Smooth muscle cell (in vitro differentiated cells): ENCODE results near the gene ARID5A. TPM values are rescaled to one million over a fixed set of nuclear protein-coding genes. Genes with fewer than 3 reads are reported as not detected.
A peak's percentile ranks its signal among the peaks of the same experiment; 100 is the strongest.
"Not testable (repeated sequence)": the region's sequence is repeated elsewhere in the genome, so short reads cannot be mapped to it uniquely, and the experiment has no call there.

Experiments
- DNase-seq: peaks from one replicate; lab custom pipeline; 2025; ENCODE audit not compliant: unreplicated experiment; lab: John Stamatoyannopoulos, UW
- H2AFZ ChIP-seq: fragments of 200-600 bp; sonication (generic); 2 replicates; pipeline ENCODE4 v1.6.0; 2016; ENCODE audit warnings: antibody characterized with exemption, low read depth, mild to moderate bottlenecking
- H3F3A ChIP-seq: fragments of 200-600 bp; sonication (generic); 2 replicates; pipeline ENCODE4 v1.6.0; 2017; ENCODE audit warnings: antibody characterized with exemption, low read depth
- H3K27ac ChIP-seq: fragments of 200-600 bp; sonication (generic); 2 replicates; pipeline ENCODE4 v1.5.1; 2016; ENCODE audit warnings: low read depth, mild to moderate bottlenecking
- H3K27me3 ChIP-seq: fragments of 200-600 bp; sonication (generic); 2 replicates; pipeline ENCODE4 v1.6.1; 2016; ENCODE audit warnings: low read depth, mild to moderate bottlenecking
- H3K36me3 ChIP-seq: fragments of 200-600 bp; sonication (generic); 2 replicates; pipeline ENCODE4 v1.5.1; 2016; ENCODE audit warnings: low read depth
- H3K4me1 ChIP-seq: fragments of 200-600 bp; sonication (generic); 2 replicates; pipeline ENCODE4 v1.5.1; 2016; ENCODE audit warnings: low read depth
- H3K4me2 ChIP-seq: fragments of 200-600 bp; sonication (generic); 2 replicates; pipeline ENCODE4 v1.6.0; 2016; ENCODE audit warnings: mild to moderate bottlenecking
- H3K4me3 ChIP-seq: fragments of 200-600 bp; sonication (generic); 2 replicates; pipeline ENCODE4 v1.5.1; 2016; ENCODE audit warnings: mild to moderate bottlenecking
- H3K79me2 ChIP-seq: fragments of 200-600 bp; sonication (generic); 2 replicates; pipeline ENCODE4 v1.6.0; 2016; ENCODE audit warnings: low read depth, mild to moderate bottlenecking
- H3K9ac ChIP-seq: fragments of 200-600 bp; sonication (generic); 2 replicates; pipeline ENCODE4 v1.6.0; 2016; ENCODE audit warnings: low read depth
- H3K9me3 ChIP-seq: fragments of 200-600 bp; sonication (generic); replicated peaks from 2 replicates; pipeline ENCODE4 v1.5.1; 2016; ENCODE audit warnings: low read depth
- H4K20me1 ChIP-seq: fragments of 200-600 bp; sonication (generic); 2 replicates; pipeline ENCODE4 v1.6.0; 2016; ENCODE audit warnings: low read depth
- CTCF ChIP-seq: fragments of 200-600 bp; sonication (generic); IDR thresholded peaks from 2 replicates; pipeline ENCODE4 v1.5.1; 2017; ENCODE audit warnings: borderline replicate concordance, mild to moderate bottlenecking, antibody characterized with exemption; ENCODE audit not compliant: insufficient read depth, poor library complexity, severe bottlenecking
- WGBS: methylation state at CpG from one replicate; pipeline ENCODE4 v1.1.7; 2016; ENCODE audit warnings: low lambda C conversion rate; 5-methylcytosine and 5-hydroxymethylcytosine counted together
- polyA plus RNA-seq: library from polyadenylated mRNA; unstranded; fragments of >200 nt; fragmentation: Nextera tagmentation; extraction: Ambion mirVana; gene quantifications from 2 replicates; pipeline ENCODE4 v1.2.1, GENCODE V29; 2016
- total RNA-seq: library from RNA; depleted of rRNA; stranded (reverse); fragments of >200 nt; gene quantifications from 2 replicates; pipeline ENCODE4 v1.2.3, GENCODE V29; 2014

The ARID5A gene
- total and polyA plus RNA-seq, 2 experiments from 2014 or later: 12.1 to 25.6 TPM

GRCh38 chr2:96555146-96555610 lies 18.6 kb downstream of the ARID5A start:
- Histone ChIP-seq H3K4me1 (no peaks in the 10 kb centered on the region), H3K79me2 (no peaks in the 10 kb centered on the region), H3K36me3 (no peaks in the 10 kb centered on the region), H4K20me1 (no peaks in the 10 kb centered on the region), H3K27ac (no peak overlapping the region), H3K9ac (no peak overlapping the region), H3K27me3 (no peaks in the 10 kb centered on the region), H3K4me3 (no peak overlapping the region), H3K9me3 (no peaks in the 10 kb centered on the region), H3K4me2 (no peak overlapping the region), H2AFZ (no peak overlapping the region), H3F3A (no peaks in the 10 kb centered on the region)
- no peak for DNase-seq
- 97% methylated on average over 13 of the region's 14 CpGs for WGBS
- TF ChIP-seq CTCF: no peak

DNA sequence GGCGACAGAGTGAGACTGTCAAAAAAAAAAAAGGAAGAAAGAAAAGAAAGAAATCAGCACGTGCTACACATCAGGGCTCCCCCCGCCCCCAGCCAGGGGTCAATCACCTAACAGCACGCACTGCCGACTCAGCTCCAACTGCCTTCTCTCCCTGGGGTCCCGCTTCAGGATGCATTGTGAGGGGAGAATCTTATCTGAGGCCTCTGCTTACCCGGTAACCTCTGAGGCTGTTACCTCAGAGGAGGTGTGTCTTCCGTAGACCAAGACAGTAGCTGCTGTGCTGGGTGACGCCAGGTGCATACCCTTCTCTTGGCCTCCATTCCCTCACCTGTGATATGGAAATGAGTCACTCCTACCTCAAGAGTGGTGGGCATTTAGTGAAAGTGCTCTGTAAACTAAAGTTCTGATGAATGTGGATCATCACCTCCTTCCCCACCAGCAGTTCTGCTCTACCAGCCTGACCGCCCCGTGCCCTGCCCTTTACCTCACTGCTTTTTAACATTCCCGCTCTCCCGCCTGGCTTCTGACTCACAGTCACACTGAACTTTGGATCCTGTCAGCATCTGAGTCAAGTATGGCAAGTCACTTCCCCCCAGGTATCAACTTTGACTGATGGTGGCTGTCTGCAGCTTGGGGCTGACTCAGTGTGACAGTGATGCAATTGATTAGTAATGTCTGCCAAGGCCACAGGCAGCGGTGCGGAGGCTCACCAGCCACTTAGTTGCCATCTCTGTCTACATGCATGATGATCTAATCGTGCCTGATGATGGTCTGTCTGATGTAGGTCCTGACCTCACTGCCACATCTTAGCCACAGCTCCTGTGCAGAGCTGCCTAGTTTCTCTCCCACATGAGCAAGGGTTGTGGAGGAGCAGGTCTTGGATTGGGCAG lies 20.1 kb downstream of the ARID5A start:
- TF ChIP-seq CTCF: no peak
- H2AFZ ChIP-seq: no peak overlapping the region
- 71% methylated on average over 16 of the region's 16 CpGs for WGBS
- H3K79me2 ChIP-seq: no peaks in the 10 kb centered on the region
- no peaks in the 10 kb centered on the region for H3K4me1 ChIP-seq
- DNase-seq: no peak
- H3K27me3 ChIP-seq: no peaks in the 10 kb centered on the region
- no peaks in the 10 kb centered on the region for H3K9me3 ChIP-seq
- H3F3A ChIP-seq: no peaks in the 10 kb centered on the region
- H3K4me3 ChIP-seq: no peak overlapping the region
- H3K36me3 ChIP-seq: no peaks in the 10 kb centered on the region
- H3K9ac ChIP-seq: peak overlapping the region; percentile 66
- H4K20me1 ChIP-seq: no peaks in the 10 kb centered on the region
- peak overlapping the region; percentile 86 for H3K27ac ChIP-seq
- no peak overlapping the region for H3K4me2 ChIP-seq

- H3K79me2 ChIP-seq, H3K4me2 ChIP-seq, H3F3A ChIP-seq, DNase-seq, H4K20me1 ChIP-seq, H3K9me3 ChIP-seq, H2AFZ ChIP-seq, H3K36me3 ChIP-seq, H3K4me3 ChIP-seq, H3K27me3 ChIP-seq, H3K4me1 ChIP-seq: not testable (repeated sequence)
- peak overlapping the region; percentile 86 for H3K27ac ChIP-seq
- WGBS: 94% methylated on average over 6 of the region's 6 CpGs
- peak overlapping the region; percentile 66 for H3K9ac ChIP-seq
These were observed 20.9 kb downstream of the ARID5A start for GRCh38 chr2:96557421-96557820.

GRCh38 chr2:96558061-96558460 lies 21.5 kb downstream of the ARID5A start:
- Histone ChIP-seq H3K79me2 (no peaks in the 10 kb centered on the region), H3K9me3 (no peaks in the 10 kb centered on the region), H2AFZ (no peak overlapping the region), H4K20me1 (no peaks in the 10 kb centered on the region), H3K9ac (no peak overlapping the region), H3K4me1 (no peaks in the 10 kb centered on the region), H3K4me2 (no peak overlapping the region), H3F3A (no peaks in the 10 kb centered on the region), H3K27me3 (no peaks in the 10 kb centered on the region), H3K4me3 (no peak overlapping the region), H3K36me3 (no peaks in the 10 kb centered on the region), H3K27ac (no peak overlapping the region)
- WGBS: 93% methylated on average over 6 of the region's 6 CpGs
- no peak for DNase-seq
- no peak for TF ChIP-seq CTCF
